ENCODE measurements around the gene NDUFA1.
"Not testable (repeated sequence)": the region's sequence is repeated elsewhere in the genome, so short reads cannot be mapped to it uniquely, and the experiment has no call there.

The NDUFA1 gene

DNA sequence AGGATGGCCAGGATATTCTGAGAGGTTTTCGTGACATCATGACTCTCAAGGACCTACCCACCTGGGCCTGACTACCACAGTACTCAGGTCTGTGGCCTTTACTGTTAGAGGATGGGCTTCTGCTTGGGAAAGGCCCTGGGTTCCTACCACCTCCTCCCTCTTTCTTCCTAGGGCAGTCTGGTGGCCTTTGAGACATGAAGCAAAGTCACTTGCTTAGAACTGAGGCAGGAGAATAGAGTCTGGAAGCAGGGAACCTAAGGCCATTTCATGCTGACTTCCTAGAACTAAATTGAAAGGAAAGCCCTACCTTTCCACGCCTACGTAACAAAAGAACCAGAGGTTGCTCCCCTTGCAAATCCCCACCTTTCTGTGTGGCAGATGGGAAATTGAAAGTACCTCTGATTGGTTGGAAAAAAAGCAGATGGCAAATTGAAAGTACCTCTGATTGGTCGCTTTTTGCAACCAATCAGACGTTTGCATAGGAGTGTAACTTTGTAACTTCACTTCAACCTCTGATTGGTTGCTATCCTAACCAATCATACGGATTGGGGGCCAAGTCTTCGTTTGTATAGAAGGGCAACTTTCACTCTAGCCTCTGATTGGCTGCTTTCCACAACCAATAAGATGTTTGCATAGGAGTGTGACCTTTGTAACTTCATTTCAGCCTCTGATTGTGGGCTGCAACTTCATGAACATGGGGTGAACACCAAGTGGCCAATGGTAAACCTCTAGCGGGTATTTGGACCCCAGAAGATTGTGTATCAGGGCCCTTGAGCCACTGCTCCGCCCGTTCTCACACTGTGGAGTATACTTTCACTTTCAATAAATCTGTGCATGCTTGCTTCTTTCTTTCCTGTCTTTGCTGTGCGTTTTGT is 14.2 kb downstream of the NDUFA1 start:
- H3K4me3 ChIP-seq (ENCODE audit: low read length), result no peak overlapping the region
- TF ChIP-seq, protein P1, sequence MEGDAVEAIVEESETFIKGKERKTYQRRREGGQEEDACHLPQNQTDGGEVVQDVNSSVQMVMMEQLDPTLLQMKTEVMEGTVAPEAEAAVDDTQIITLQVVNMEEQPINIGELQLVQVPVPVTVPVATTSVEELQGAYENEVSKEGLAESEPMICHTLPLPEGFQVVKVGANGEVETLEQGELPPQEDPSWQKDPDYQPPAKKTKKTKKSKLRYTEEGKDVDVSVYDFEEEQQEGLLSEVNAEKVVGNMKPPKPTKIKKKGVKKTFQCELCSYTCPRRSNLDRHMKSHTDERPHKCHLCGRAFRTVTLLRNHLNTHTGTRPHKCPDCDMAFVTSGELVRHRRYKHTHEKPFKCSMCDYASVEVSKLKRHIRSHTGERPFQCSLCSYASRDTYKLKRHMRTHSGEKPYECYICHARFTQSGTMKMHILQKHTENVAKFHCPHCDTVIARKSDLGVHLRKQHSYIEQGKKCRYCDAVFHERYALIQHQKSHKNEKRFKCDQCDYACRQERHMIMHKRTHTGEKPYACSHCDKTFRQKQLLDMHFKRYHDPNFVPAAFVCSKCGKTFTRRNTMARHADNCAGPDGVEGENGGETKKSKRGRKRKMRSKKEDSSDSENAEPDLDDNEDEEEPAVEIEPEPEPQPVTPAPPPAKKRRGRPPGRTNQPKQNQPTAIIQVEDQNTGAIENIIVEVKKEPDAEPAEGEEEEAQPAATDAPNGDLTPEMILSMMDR (conservative IDR thresholded peaks at IDR 0.05; ENCODE audit: low read length), result no peak
- no peak for DNase-seq (ENCODE audit: low read depth)

DNA sequence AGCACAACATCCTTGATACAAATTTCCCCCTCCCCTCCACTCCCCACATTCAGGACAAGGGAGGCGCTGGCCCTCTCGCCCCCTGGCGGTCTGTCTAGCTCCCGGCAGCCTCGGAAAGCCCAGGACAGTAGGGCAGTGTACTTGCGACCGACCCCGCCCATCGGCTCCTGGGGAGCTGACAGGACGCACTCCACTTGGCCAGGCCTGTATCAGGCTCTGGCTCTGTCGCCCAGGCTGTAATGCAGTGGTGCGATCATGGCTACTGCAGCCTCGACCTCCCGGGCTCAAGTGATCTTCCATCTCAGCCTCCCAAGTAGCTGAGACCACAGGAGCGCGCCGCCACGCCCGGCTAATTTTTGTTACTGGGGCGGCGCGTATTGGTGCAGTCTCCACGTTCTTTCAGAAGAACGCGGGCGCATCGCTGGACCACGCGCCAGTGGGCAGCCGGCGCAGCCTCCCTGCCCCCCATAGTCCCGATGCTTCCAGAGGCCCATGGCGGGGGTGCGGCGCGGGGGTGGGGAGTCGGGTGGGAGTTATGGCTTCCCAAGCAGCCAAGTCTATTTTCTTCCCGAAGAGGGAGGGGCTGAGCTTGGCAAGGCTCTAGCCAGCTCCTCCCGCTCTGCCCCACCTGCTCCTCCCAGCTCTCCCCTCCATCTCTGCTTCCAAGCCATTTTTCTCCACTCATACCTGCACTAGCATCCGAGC is 16.2 kb downstream of the NDUFA1 start:
- peak overlapping the region; percentile 41 for H3K4me3 ChIP-seq (ENCODE audit: low read length)
- DNase-seq (ENCODE audit: low read depth), result peak; percentile 39
- TF ChIP-seq, protein P1 (conservative IDR thresholded peaks at IDR 0.05; ENCODE audit: low read length), result peak; percentile 55

DNA sequence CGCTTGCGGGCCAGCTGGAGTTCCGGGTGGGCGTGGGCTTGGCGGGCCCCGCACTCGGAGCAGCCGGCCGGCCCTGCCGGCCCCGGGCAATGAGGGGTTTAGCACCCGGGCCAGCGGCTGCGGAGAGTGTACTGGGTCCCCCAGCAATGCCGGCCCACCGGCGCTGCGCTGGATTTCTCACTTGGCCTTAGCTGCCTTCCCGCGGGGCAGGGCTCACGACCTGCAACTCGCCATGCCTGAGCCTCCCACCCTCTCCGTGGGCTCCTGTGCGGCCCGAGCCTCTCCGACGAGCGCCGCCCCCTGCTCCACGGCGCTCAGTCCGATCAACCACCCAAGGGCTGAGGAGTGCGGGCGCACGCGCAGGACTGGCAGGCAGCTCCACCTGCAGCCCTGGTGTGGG is 19.0 kb downstream of the NDUFA1 start:
- DNase-seq (ENCODE audit: low read depth); H3K4me3 ChIP-seq (ENCODE audit: low read length): not testable (repeated sequence)

DNA sequence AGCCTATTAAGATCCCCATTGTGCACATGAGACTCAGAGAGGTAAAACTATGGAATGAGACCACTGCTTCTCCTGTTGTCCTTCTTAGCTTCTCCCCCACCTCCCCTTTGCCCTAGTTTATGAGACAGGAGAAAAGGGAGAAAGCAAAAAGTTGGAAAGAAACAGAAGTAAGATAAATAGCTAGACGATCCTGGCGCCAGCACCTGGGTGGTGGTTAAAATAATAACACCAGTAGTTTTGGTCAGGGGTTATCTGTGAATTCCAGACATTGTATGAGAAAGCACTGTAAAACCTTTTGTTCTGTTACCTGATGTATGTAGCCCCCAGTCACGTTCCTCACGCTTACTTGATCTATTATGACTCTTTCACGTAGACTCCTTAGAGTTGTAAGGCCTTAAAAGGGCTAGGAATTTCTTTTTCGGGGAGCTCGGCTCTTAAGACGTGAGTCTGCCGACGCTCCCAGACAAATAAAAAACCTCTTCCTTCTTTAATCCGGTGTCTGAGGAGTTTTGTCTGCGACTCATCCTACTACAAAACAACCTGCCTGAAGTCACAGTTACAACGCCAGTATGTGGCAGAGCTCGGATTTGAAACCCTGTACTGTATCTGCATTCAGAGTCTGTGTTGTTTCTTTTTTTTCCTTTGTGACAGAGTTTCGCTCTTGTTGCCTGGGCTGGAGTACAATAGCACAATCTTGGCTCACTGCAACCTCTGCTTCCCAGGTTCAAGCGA is 20.5 kb downstream of the NDUFA1 start:
- not testable (repeated sequence) for H3K4me3 ChIP-seq (ENCODE audit: low read length); DNase-seq (ENCODE audit: low read depth)

DNA sequence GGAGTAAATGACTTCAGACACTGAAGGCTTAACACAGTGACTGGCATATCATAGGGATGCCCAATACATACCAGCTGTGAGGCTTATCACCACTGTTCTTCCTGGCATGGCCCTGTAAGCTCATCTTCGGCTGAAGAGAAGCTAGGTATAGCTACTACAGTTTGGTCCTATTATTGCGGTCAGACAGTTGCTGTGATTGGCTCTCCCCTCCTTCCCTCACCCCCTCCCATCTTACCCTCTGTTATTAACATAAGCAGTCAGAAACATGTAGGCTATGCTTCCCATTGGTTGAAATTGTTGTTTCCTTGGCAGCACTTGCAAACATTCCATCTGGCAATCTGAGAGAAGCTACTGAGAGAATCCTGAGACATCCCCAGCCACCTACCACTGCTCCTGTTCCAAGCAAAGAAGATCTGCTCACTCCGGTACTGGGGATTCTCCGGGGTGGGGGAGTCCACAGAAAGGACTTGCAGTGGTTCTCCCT is 24.3 kb downstream of the NDUFA1 start, which contains the start of gene AKAP14:
Gene AKAP14, plus strand, starts transcription at position 51 of the 484 bp plus-strand sequence. CDS start 7,331 bp downstream, outside the sequence.
- TF ChIP-seq, protein P1 (conservative IDR thresholded peaks at IDR 0.05; ENCODE audit: low read length), result no peak
- no peak for DNase-seq (ENCODE audit: low read depth)
- no peak within 1 kb of the TSS for H3K4me3 ChIP-seq (ENCODE audit: low read length)

DNA sequence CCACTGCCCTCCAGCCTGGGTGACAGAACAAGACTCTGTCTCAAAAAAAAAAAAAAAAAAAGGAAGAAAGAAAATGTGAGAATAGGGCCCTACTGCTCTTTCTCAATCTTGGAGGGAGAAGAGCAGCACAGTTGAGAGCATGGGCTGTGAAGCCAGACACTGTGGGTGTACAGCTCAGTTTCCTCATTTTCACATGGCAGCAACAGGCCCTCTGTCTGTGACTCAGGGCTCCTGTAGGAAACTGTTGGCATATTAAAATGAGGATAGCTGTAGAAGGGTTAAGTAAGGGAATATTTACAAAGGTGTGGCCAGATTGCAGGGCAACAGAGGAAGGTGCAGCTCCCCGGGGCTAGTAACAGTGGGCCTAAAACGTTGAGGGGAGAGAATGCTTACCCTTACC is 27.5 kb downstream of the NDUFA1 start:
- TF ChIP-seq, protein P1 (conservative IDR thresholded peaks at IDR 0.05; ENCODE audit: low read length), result no peak
- no peak for DNase-seq (ENCODE audit: low read depth)
- no peak overlapping the region for H3K4me3 ChIP-seq (ENCODE audit: low read length)

DNA sequence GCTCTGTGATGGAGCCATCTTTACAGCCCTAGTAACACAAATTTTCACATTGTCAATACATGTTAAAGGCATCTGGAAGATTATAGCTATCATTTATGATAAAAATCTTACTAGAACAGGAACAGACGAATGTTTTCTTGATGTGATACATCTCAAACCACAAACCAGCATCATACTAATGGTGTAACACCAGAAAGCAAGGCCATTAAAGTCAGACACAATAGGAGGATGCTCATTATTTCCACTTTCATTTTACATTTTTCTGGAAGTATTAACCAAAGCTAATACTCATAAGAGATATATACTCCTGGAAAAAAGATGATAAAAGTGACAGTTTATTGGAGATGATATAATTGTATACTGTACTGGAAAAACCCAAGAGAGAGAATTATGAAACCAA is 29.3 kb downstream of the NDUFA1 start:
- no peak for DNase-seq (ENCODE audit: low read depth)
- TF ChIP-seq, protein P1 (conservative IDR thresholded peaks at IDR 0.05; ENCODE audit: low read length), result no peak
- H3K4me3 ChIP-seq (ENCODE audit: low read length), result no peak overlapping the region

All from AG10803 (cell line).